ENCODE results near the gene HDAC2. TPM values are rescaled to one million over a fixed set of nuclear protein-coding genes. Genes with fewer than 3 reads are reported as not detected.

Gene HDAC2
- total RNA-seq, 1 experiment from 2014 or later = 321 TPM

GRCh38 chr6:113886512-113886911, 84.4 kb downstream of the HDAC2 start:
- DNase-seq (ENCODE audit: low spot score) (no peak), ATAC-seq (no peak)
- peaks cover 2% of the 10 kb centered on the region; the same call in 1 of the 2 replicates for H3K9me3 Mint-ChIP-seq
- H3K4me1 Mint-ChIP-seq = no peaks in the 10 kb centered on the region
- H3K4me3 Mint-ChIP-seq = no peak overlapping the region
- no peak overlapping the region for H3K27ac Mint-ChIP-seq
- CTCF ChIA-PET = interaction anchor here (0.7 kb wide), 1 partner anchor 217 kb away, joined by 3 read pairs; no protein-coding TSS in a partner anchor
- H3K36me3 Mint-ChIP-seq = no peaks in the 10 kb centered on the region
- POLR2A ChIA-PET = no interaction called here
- TF ChIP-seq FOXK1 (CRISPR knock-in tag; IDR thresholded peaks at IDR 0.05) (no peak), STAT6 (CRISPR knock-in tag; conservative IDR thresholded peaks at IDR 0.05; ENCODE audit: low read depth) (no peak), ZNF263 (CRISPR knock-in tag; IDR thresholded peaks at IDR 0.05; ENCODE audit: low read depth) (no peak), TEAD4 (CRISPR knock-in tag; IDR thresholded peaks at IDR 0.05) (no peak), ZNF423 (CRISPR knock-in tag; IDR thresholded peaks at IDR 0.05) (no peak), SMAD3 (CRISPR knock-in tag; IDR thresholded peaks at IDR 0.05; ENCODE audit: borderline replicate concordance) (no peak), MAX (CRISPR knock-in tag; IDR thresholded peaks at IDR 0.05) (no peak), GRHL2 (CRISPR knock-in tag; IDR thresholded peaks at IDR 0.05; ENCODE audit: insufficient replicate concordance, severe bottlenecking) (no peak), ZNF532 (CRISPR knock-in tag; IDR thresholded peaks at IDR 0.05; ENCODE audit: borderline replicate concordance) (no peak)
- TF ChIP-seq, protein P1, sequence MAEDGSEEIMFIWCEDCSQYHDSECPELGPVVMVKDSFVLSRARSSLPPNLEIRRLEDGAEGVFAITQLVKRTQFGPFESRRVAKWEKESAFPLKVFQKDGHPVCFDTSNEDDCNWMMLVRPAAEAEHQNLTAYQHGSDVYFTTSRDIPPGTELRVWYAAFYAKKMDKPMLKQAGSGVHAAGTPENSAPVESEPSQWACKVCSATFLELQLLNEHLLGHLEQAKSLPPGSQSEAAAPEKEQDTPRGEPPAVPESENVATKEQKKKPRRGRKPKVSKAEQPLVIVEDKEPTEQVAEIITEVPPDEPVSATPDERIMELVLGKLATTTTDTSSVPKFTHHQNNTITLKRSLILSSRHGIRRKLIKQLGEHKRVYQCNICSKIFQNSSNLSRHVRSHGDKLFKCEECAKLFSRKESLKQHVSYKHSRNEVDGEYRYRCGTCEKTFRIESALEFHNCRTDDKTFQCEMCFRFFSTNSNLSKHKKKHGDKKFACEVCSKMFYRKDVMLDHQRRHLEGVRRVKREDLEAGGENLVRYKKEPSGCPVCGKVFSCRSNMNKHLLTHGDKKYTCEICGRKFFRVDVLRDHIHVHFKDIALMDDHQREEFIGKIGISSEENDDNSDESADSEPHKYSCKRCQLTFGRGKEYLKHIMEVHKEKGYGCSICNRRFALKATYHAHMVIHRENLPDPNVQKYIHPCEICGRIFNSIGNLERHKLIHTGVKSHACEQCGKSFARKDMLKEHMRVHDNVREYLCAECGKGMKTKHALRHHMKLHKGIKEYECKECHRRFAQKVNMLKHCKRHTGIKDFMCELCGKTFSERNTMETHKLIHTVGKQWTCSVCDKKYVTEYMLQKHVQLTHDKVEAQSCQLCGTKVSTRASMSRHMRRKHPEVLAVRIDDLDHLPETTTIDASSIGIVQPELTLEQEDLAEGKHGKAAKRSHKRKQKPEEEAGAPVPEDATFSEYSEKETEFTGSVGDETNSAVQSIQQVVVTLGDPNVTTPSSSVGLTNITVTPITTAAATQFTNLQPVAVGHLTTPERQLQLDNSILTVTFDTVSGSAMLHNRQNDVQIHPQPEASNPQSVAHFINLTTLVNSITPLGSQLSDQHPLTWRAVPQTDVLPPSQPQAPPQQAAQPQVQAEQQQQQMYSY (CRISPR knock-in tag; IDR thresholded peaks at IDR 0.05) = no peak
- TF ChIP-seq, protein P2, sequence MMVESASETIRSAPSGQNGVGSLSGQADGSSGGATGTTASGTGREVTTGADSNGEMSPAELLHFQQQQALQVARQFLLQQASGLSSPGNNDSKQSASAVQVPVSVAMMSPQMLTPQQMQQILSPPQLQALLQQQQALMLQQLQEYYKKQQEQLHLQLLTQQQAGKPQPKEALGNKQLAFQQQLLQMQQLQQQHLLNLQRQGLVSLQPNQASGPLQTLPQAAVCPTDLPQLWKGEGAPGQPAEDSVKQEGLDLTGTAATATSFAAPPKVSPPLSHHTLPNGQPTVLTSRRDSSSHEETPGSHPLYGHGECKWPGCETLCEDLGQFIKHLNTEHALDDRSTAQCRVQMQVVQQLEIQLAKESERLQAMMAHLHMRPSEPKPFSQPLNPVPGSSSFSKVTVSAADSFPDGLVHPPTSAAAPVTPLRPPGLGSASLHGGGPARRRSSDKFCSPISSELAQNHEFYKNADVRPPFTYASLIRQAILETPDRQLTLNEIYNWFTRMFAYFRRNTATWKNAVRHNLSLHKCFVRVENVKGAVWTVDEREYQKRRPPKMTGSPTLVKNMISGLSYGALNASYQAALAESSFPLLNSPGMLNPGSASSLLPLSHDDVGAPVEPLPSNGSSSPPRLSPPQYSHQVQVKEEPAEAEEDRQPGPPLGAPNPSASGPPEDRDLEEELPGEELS (CRISPR knock-in tag; IDR thresholded peaks at IDR 0.05) = no peak
- no peaks in the 10 kb centered on the region for H3K27me3 Mint-ChIP-seq (ENCODE audit: low read depth)

GRCh38 chr6:113884011-113884410, 86.9 kb downstream of the HDAC2 start:
- Mint-ChIP-seq H3K36me3 (no peaks in the 10 kb centered on the region), H3K4me1 (0 out of 2 replicates have a peak, but pooled peaks cover 3% of the 10 kb centered on the region), H3K9me3 (no peaks in the 10 kb centered on the region), H3K27me3 (ENCODE audit: low read depth) (no peaks in the 10 kb centered on the region), H3K4me3 (no peak overlapping the region), H3K27ac (no peak overlapping the region)
- no peak for ATAC-seq
- POLR2A ChIA-PET = interaction anchor here (1.4 kb wide), 1 partner anchor 25 kb away, joined by 3 read pairs; no protein-coding TSS in a partner anchor
- CTCF ChIA-PET = interaction anchor here (1.6 to 1.7 kb wide), 2 partner anchors 25 kb away, joined by 7 to 8 read pairs; no protein-coding TSS in a partner anchor
- DNase-seq (ENCODE audit: low spot score) = no peak
- TF ChIP-seq IRF2 (CRISPR knock-in tag; IDR thresholded peaks at IDR 0.05; ENCODE audit: borderline replicate concordance, low read depth) = no peak
- no peak for TF ChIP-seq IRF1 (CRISPR knock-in tag; IDR thresholded peaks at IDR 0.05)
- TF ChIP-seq FOXK1 (CRISPR knock-in tag; IDR thresholded peaks at IDR 0.05) = no peak

Data from WTC11 (cell line).